ENCODE results near the gene DYNLT5. TPM values are rescaled to one million over a fixed set of nuclear protein-coding genes. Genes with fewer than 3 reads are reported as not detected.

The DYNLT5 gene
- total RNA-seq, 1 donor from 2014 or later = 0.98 TPM

- TF ChIP-seq CTCF (IDR thresholded peaks at IDR 0.05) (no peak), POLR2AphosphoS5 (IDR thresholded peaks at IDR 0.05; ENCODE audit: insufficient read depth in 1 of 2, low read depth in 1 of 2) (no peak), POLR2A (IDR thresholded peaks at IDR 0.05) (no peak)
- H3K27ac ChIP-seq = no peak overlapping the region
- H3K4me1 ChIP-seq = no peaks in the 10 kb centered on the region
- H3K9me3 ChIP-seq = no peaks in the 10 kb centered on the region
- H3K36me3 ChIP-seq = no peaks in the 10 kb centered on the region
- H3K4me3 ChIP-seq = no peak overlapping the region
- no peaks in the 10 kb centered on the region for H3K27me3 ChIP-seq
- intact Hi-C loops (cut with DNase I) = no loop called here
- DNase-seq (ENCODE audit: extremely low spot score in 2 of 2) = no peak
Measured at GRCh38 chr1:66758241-66758755, 6.0 kb downstream of the DYNLT5 start.

- intact Hi-C loops (cut with DNase I) = loop anchor here (5.0 kb wide), 1 partner anchor 387 kb away; no protein-coding TSS in a partner anchor
- H3K27ac ChIP-seq = no peak overlapping the region
- no peaks in the 10 kb centered on the region for H3K27me3 ChIP-seq
- H3K4me1 ChIP-seq = no peaks in the 10 kb centered on the region
- H3K9me3 ChIP-seq = no peaks in the 10 kb centered on the region
- TF ChIP-seq POLR2A (IDR thresholded peaks at IDR 0.05) (no peak), POLR2AphosphoS5 (IDR thresholded peaks at IDR 0.05; ENCODE audit: insufficient read depth in 1 of 2, low read depth in 1 of 2) (no peak), CTCF (IDR thresholded peaks at IDR 0.05) (no peak)
- no peak for DNase-seq (ENCODE audit: extremely low spot score in 2 of 2)
- no peak overlapping the region for H3K4me3 ChIP-seq
- no peaks in the 10 kb centered on the region for H3K36me3 ChIP-seq
Measured at GRCh38 chr1:66760506-66760905, 8.2 kb downstream of the DYNLT5 start.

DNA sequence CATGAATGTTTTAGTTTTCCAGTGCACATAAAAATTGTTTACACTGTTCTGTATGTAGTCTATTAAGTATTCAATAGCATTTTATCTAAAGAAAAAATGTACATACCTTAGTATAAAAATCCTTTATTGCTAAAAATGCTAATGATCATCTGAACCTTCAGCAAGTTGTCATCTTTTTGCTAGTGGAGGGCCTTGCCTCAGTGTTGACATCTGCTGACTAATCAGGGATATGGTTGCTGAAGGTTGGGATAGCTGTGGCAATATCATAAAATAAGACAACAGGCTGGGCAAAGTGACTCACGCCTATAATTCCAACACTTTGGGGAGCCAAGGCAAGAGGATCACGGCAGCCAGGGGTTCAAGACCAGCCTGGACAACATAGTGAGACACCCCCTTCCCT, 9.0 kb downstream of the DYNLT5 start:
- no peaks in the 10 kb centered on the region for H3K27me3 ChIP-seq
- H3K27ac ChIP-seq = no peak overlapping the region
- H3K4me3 ChIP-seq = no peak overlapping the region
- intact Hi-C loops (cut with DNase I) = loop anchor here (5.0 kb wide), 1 partner anchor 386 kb away; no protein-coding TSS in a partner anchor
- H3K9me3 ChIP-seq = no peaks in the 10 kb centered on the region
- no peaks in the 10 kb centered on the region for H3K4me1 ChIP-seq
- no peaks in the 10 kb centered on the region for H3K36me3 ChIP-seq
- no peak for TF ChIP-seq POLR2AphosphoS5 (IDR thresholded peaks at IDR 0.05; ENCODE audit: insufficient read depth in 1 of 2, low read depth in 1 of 2)
- no peak for TF ChIP-seq CTCF (IDR thresholded peaks at IDR 0.05)
- no peak for TF ChIP-seq POLR2A (IDR thresholded peaks at IDR 0.05)
- DNase-seq (ENCODE audit: extremely low spot score in 2 of 2) = no peak

- Histone ChIP-seq H3K4me1 (no peaks in the 10 kb centered on the region), H3K36me3 (no peaks in the 10 kb centered on the region), H3K9me3 (no peaks in the 10 kb centered on the region), H3K4me3 (no peak overlapping the region), H3K27me3 (no peaks in the 10 kb centered on the region), H3K27ac (no peak overlapping the region)
- TF ChIP-seq CTCF (IDR thresholded peaks at IDR 0.05) = peak; percentile 49 to 71 (median 62)
- no peak for TF ChIP-seq POLR2AphosphoS5 (IDR thresholded peaks at IDR 0.05; ENCODE audit: insufficient read depth in 1 of 2, low read depth in 1 of 2)
- no peak for TF ChIP-seq POLR2A (IDR thresholded peaks at IDR 0.05)
- intact Hi-C loops (cut with DNase I) = loop anchor here (5.0 kb wide), 1 partner anchor 382 kb away; no protein-coding TSS in a partner anchor
- DNase-seq (ENCODE audit: extremely low spot score in 2 of 2) = no peak
Measured at GRCh38 chr1:66764994-66765578, 12.8 kb downstream of the DYNLT5 start.

DNA sequence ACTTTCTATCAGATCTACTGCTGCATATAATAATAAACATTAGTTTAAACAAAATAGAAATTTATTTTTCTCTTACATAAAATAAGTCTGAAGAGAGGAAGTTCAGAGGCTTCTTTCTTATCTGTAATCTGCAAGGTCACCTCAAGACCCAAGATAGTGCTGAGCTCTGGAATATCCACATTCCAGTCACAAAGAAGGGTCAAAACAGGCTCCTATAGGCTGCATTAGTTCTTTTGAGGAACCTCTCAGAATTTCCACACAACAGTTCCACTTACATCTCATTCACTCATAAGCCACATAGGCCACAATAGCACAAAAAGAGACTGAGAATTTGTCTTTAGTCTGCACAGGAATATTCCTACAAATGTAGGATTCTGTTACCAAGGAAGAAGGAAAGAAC, 15.4 kb downstream of the DYNLT5 start:
- no peaks in the 10 kb centered on the region for H3K27me3 ChIP-seq
- no peak for DNase-seq (ENCODE audit: extremely low spot score in 2 of 2)
- no peak overlapping the region for H3K4me3 ChIP-seq
- no peaks in the 10 kb centered on the region for H3K9me3 ChIP-seq
- H3K27ac ChIP-seq = no peak overlapping the region
- TF ChIP-seq CTCF (IDR thresholded peaks at IDR 0.05) (no peak), POLR2A (IDR thresholded peaks at IDR 0.05) (no peak), POLR2AphosphoS5 (IDR thresholded peaks at IDR 0.05; ENCODE audit: insufficient read depth in 1 of 2, low read depth in 1 of 2) (no peak)
- intact Hi-C loops (cut with DNase I) = no loop called here
- no peaks in the 10 kb centered on the region for H3K36me3 ChIP-seq
- H3K4me1 ChIP-seq = no peaks in the 10 kb centered on the region

Data from vagina (tissue), 2 donors.